ENCODE results near the gene FRMPD1.

Gene FRMPD1

GRCh38 chr9:37776328-37776727 is 125.6 kb downstream of the FRMPD1 start:
- peak; percentile 25 for DNase-seq (ENCODE audit: low read depth, low spot score)
- no peak for TF ChIP-seq CTCF (IDR thresholded peaks at IDR 0.05; ENCODE audit: low read depth, low read length)
- no peak overlapping the region for H3K4me3 ChIP-seq (ENCODE audit: low read depth, low read length)
- in situ Hi-C loops (cut with HindIII; ENCODE audit: low sequenced_read_pairs), result no loop called here

GRCh38 chr9:37778534-37778933 is 127.8 kb downstream of the FRMPD1 start:
- no peak for DNase-seq (ENCODE audit: low read depth, low spot score)
- H3K4me3 ChIP-seq (ENCODE audit: low read depth, low read length), result no peak overlapping the region
- in situ Hi-C loops (cut with HindIII; ENCODE audit: low sequenced_read_pairs), result no loop called here
- TF ChIP-seq CTCF (IDR thresholded peaks at IDR 0.05; ENCODE audit: low read depth, low read length), result no peak

- in situ Hi-C loops (cut with HindIII; ENCODE audit: low sequenced_read_pairs), result no loop called here
- no peak for DNase-seq (ENCODE audit: low read depth, low spot score)
- peak overlapping the region; percentile 87 for H3K4me3 ChIP-seq (ENCODE audit: low read depth, low read length)
- TF ChIP-seq CTCF (IDR thresholded peaks at IDR 0.05; ENCODE audit: low read depth, low read length), result no peak
Observed at GRCh38 chr9:37784291-37784615, 133.5 kb downstream of the FRMPD1 start.

- peak; percentile 91 for DNase-seq (ENCODE audit: low read depth, low spot score)
- peak within 1 kb of the TSS; percentile 87 for H3K4me3 ChIP-seq (ENCODE audit: low read depth, low read length)
- in situ Hi-C loops (cut with HindIII; ENCODE audit: low sequenced_read_pairs), result no loop called here
- no peak for TF ChIP-seq CTCF (IDR thresholded peaks at IDR 0.05; ENCODE audit: low read depth, low read length)
Observed at GRCh38 chr9:37784616-37785483, 134.1 kb downstream of the FRMPD1 start, which contains the start of gene EXOSC3. Gene EXOSC3, minus strand, starts transcription at chr9:37785064. Its CDS starts 20 bp downstream, at chr9:37785044.

- DNase-seq (ENCODE audit: low read depth, low spot score), result no peak
- in situ Hi-C loops (cut with HindIII; ENCODE audit: low sequenced_read_pairs), result no loop called here
- no peak overlapping the region for H3K4me3 ChIP-seq (ENCODE audit: low read depth, low read length)
- no peak for TF ChIP-seq CTCF (IDR thresholded peaks at IDR 0.05; ENCODE audit: low read depth, low read length)
Observed at GRCh38 chr9:37787059-37787458, 136.3 kb downstream of the FRMPD1 start.

- DNase-seq (ENCODE audit: low read depth, low spot score), result no peak
- in situ Hi-C loops (cut with HindIII; ENCODE audit: low sequenced_read_pairs), result no loop called here
- H3K4me3 ChIP-seq (ENCODE audit: low read depth, low read length), result no peak overlapping the region
- no peak for TF ChIP-seq CTCF (IDR thresholded peaks at IDR 0.05; ENCODE audit: low read depth, low read length)
Observed at GRCh38 chr9:37788332-37788731, 137.6 kb downstream of the FRMPD1 start.
